Cardiac atrium fibroblast (primary cell): Measurements from ENCODE around the gene PLSCR5. TPM values are rescaled to one million over a fixed set of nuclear protein-coding genes. Genes with fewer than 3 reads are reported as not detected.

ENCODE experiments used
- total RNA-seq: library from RNA; depleted of rRNA; stranded (reverse); fragments of >200 nt; gene quantifications from 2 replicates; pipeline ENCODE4 v1.2.3, GENCODE V29; 2015

Gene PLSCR5, protein sequence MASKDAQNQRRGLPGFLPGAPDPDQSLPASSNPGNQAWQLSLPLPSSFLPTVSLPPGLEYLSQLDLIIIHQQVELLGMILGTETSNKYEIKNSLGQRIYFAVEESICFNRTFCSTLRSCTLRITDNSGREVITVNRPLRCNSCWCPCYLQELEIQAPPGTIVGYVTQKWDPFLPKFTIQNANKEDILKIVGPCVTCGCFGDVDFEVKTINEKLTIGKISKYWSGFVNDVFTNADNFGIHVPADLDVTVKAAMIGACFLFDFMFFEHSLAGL
- total RNA-seq, result not detected in 2 replicates

DNA sequence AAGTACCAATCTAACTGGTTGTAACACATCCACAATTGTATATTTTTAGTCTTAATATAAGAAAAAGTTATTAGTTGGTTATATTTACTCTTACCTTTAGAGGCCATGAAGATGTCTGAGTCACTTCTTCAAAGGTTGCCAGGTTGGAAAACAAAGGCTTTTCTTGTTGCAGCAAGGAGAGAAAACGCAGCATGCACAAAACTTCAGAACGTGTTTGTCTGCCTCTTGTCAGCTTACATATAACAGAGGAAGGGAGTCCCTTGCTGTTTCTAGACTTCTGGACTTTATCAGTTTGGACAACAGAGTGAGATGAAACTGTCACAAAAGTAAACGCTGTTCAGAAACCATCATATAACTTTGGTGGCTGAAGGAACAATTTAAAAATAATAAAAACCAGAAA, at the start of gene PLSCR5:
PLSCR5 (minus strand) TSS at position 241 of the 400 bp plus-strand sequence; CDS start at position 107, 134 bp downstream.

DNA sequence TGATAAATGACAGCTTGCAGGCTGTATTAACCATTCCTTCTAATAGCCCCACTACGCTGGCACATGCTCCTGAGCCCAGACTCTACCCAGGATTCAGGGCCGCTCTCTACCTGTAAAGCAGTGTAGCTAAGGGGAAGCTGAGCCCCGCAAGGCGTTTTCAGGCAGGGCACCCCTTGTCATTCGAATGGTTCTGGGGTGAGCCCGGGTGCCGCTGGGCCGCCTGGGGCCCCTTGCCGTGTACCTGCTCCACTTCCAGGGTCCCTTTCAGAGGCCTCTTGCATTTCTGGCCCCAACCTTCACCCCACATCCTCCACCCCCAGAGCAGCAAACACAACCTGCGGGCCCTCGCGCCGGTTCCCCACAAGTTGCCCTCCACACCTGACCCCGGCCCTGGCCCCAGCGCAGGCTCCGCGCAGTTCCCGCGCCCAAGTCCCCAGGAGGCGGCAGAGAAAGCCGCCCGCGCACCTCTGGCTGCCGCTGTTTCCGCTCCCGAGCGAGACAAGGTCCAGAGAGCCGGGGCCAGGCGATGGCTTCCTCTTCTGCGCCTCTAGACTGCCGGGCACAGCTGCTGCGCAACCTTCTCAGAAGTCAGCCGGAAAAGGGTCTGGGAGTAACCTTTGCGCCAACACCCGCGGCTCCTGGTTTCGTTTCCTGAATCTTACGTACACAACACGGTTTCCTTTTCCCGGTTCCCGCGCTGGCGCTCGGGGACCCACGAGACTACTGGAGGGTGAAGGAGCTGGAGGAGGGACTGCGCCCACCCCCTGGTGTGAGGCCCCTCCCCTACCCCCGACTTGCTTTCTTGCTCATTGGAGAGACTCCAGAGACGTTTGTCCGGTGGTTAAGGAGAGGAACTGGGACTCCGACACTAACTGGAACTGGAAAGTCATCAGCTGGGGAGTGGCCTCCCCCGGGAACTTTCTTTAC, 60.9 kb downstream of the PLSCR5 start, which contains the start of gene PLSCR1:
PLSCR1 (minus strand) TSS at position 606 of the 927 bp plus-strand sequence. CDS start 8,055 bp downstream, outside the sequence.

Other genes with a start within 250 kb of the PLSCR5 start
- not detected in 2 replicates for gene PLSCR2, start 135.8 kb downstream of the PLSCR5 start, total RNA-seq
- gene PLSCR1, start 60.7 kb downstream of the PLSCR5 start, total RNA-seq, result 223 and 257 TPM in 2 replicates